GM20000 (cell line): Measurements from ENCODE around the gene PARVB.
A peak's percentile ranks its signal among the peaks of the same experiment; 100 is the strongest.

Experiments
- DNase-seq: peaks from one replicate; pipeline ENCODE4 v3.0.0; 2012; ENCODE audit warnings: low spot score
- CTCF ChIP-seq: IDR thresholded peaks from 2 replicates; pipeline ENCODE4 v1.5.1; 2012; ENCODE audit warnings: mild to moderate bottlenecking, control low read depth; ENCODE audit errors: extremely low read depth, missing control alignments

The PARVB gene

GRCh38 chr22:44181033-44181911, 157.2 kb downstream of the PARVB start:
- peak; percentile 58 for DNase-seq
- no peak for TF ChIP-seq CTCF

- TF ChIP-seq CTCF = no peak
- DNase-seq = no peak
Measured at GRCh38 chr22:44181912-44182587, 157.9 kb downstream of the PARVB start.

- DNase-seq = peak; percentile 58
- TF ChIP-seq CTCF = no peak
Measured at GRCh38 chr22:44182588-44183286, 158.6 kb downstream of the PARVB start.

- no peak for DNase-seq
- no peak for TF ChIP-seq CTCF
Measured at GRCh38 chr22:44183287-44183588, 159.1 kb downstream of the PARVB start.

GRCh38 chr22:44184006-44184405, 159.9 kb downstream of the PARVB start:
- no peak for TF ChIP-seq CTCF
- no peak for DNase-seq

GRCh38 chr22:44185237-44186120, 161.4 kb downstream of the PARVB start:
- DNase-seq = no peak
- TF ChIP-seq CTCF = no peak

GRCh38 chr22:44186121-44186510, 162.0 kb downstream of the PARVB start:
- no peak for TF ChIP-seq CTCF
- no peak for DNase-seq
